Parathyroid adenoma (tissue), 2 donors: ENCODE data around the gene LIMS2.

Experiments
- H2AFZ ChIP-seq: fragments of 300-600 bp; sonication (generic); one replicate; pipeline ENCODE4 v1.7.0; 2017; ENCODE audit warnings: antibody characterized with exemption, mild to moderate bottlenecking
- H3K27ac ChIP-seq: fragments of 300-600 bp; sonication (generic); one replicate; pipeline ENCODE4 v1.7.0; 2017
- H3K27me3 ChIP-seq: fragments of 300-600 bp; sonication (generic); one replicate; pipeline ENCODE4 v1.7.0; 2017; ENCODE audit warnings: low read length; ENCODE audit not compliant: control insufficient read depth, insufficient read depth
- H3K36me3 ChIP-seq: fragments of 300-600 bp; sonication (generic); one replicate; pipeline ENCODE4 v1.7.0; 2017; ENCODE audit warnings: low read length; ENCODE audit not compliant: control insufficient read depth, insufficient read depth
- H3K4me1 ChIP-seq: fragments of 300-600 bp; sonication (generic); one replicate; pipeline ENCODE4 v1.7.0; 2017; ENCODE audit warnings: control low read depth
- H3K4me2 ChIP-seq: fragments of 300-600 bp; sonication (generic); one replicate; pipeline ENCODE4 v1.7.0; 2017; ENCODE audit warnings: low read length
- H3K4me3 ChIP-seq: fragments of 300-600 bp; sonication (generic); one replicate; pipeline ENCODE4 v1.7.0; 2017; ENCODE audit warnings: low read depth, low read length
- H3K79me2 ChIP-seq: fragments of 300-600 bp; sonication (generic); one replicate; pipeline ENCODE4 v1.7.0; 2017; ENCODE audit warnings: control low read depth
- H3K9ac ChIP-seq: fragments of 300-600 bp; sonication (generic); one replicate; pipeline ENCODE4 v1.7.0; 2017; ENCODE audit warnings: mild to moderate bottlenecking
- H3K9me3 ChIP-seq: fragments of 300-600 bp; sonication (generic); one replicate; pipeline ENCODE4 v1.7.0; 2017; ENCODE audit warnings: low read length; ENCODE audit not compliant: control insufficient read depth
- TF ChIP-seq, protein P1 (sequence below): fragments of 300-600 bp; sonication (generic); IDR thresholded peaks from one replicate; pipeline ENCODE4 v1.7.0; 2017; ENCODE audit warnings: antibody characterized with exemption, mild to moderate bottlenecking
- donor health status: primary hyperparathyroidism.

Gene LIMS2

DNA sequence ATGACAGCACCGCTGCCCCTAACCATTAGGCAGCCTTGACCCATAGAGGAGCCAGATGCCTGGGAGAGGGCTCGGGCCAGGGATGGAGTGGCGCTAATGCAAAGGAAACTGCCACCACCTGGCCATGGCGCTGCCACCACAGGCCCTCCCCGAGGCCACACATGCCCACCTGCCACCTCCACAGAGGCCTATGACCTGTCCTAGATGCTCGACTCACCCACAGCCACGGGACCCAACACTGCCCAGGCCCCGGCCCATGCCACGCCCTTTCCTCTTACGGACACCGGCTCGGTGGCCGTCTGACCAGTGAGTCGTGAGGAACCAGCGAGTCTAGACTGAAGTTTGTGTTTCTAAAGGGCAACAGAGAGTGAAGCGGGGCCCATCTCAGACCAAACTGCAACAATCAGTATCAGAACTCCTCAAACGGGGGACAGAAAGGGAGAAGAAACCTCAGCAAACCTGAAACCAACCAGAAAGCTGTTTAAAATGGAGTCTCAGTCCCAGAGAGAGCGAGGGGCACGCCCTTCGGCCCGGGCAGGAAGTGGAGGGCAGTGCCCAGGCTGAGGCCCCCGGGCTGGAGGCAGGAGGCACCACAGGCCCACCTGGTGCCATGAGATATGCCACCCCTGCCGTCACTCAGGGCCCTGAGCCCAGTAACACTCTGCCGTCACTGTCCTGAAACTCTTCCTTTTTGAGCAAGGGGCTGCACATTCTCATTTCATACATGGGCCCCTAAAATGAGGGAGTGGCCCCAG lies 28.7 kb downstream of the LIMS2 start:
- H2AFZ ChIP-seq = no peak overlapping the region
- H3K4me3 ChIP-seq = no peak overlapping the region
- no peak overlapping the region for H3K9ac ChIP-seq
- no peaks in the 10 kb centered on the region for H3K79me2 ChIP-seq
- no peaks in the 10 kb centered on the region for H3K27me3 ChIP-seq
- TF ChIP-seq, protein P1, sequence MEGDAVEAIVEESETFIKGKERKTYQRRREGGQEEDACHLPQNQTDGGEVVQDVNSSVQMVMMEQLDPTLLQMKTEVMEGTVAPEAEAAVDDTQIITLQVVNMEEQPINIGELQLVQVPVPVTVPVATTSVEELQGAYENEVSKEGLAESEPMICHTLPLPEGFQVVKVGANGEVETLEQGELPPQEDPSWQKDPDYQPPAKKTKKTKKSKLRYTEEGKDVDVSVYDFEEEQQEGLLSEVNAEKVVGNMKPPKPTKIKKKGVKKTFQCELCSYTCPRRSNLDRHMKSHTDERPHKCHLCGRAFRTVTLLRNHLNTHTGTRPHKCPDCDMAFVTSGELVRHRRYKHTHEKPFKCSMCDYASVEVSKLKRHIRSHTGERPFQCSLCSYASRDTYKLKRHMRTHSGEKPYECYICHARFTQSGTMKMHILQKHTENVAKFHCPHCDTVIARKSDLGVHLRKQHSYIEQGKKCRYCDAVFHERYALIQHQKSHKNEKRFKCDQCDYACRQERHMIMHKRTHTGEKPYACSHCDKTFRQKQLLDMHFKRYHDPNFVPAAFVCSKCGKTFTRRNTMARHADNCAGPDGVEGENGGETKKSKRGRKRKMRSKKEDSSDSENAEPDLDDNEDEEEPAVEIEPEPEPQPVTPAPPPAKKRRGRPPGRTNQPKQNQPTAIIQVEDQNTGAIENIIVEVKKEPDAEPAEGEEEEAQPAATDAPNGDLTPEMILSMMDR = no peak
- H3K4me1 ChIP-seq = no peaks in the 10 kb centered on the region
- H3K36me3 ChIP-seq = no peaks in the 10 kb centered on the region
- no peak overlapping the region for H3K27ac ChIP-seq
- no peaks in the 10 kb centered on the region for H3K9me3 ChIP-seq
- H3K4me2 ChIP-seq = no peak overlapping the region

DNA sequence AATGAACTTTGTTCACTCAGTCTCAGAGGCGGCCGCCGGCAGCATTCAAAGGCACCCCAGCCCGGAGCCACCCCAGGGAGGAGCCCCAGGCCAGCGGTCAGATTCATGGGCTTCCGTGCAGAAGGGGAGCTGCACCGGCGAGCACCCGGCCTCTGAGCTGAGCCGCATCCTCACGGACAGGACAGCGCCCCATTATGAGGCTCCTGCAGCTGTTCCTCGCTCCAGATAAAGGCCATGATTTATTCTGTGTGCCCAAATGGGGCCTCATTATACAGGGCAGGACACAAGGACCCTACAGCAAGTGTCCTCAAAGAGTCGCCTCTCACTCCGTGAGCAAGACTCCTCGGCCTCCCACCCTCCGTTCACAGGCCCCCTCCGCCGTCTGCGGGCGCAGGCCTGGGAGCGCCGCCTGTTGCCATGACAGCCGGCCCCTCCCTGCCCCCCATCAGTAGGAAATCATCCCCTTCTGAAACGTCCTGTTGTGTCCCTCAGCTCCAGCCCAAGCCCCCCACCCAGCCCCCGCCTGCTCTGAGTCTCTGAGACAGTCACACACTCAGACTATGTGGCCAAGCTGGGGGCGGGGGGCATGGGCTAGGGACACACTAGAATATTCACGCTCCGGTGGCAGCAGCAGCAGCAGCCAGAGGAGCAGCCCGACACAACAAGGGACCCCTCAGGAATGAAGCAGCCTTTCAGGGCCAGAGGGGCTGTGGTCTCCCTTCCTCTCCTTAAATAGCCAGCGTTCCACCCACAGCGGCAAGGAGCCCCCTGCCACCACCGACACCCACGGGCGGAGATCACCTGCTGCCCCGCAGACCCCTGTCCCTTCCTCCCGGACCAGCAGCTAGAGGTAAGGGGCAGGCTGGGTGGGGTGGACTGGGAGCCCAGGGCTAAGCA lies 29.7 kb downstream of the LIMS2 start, which contains the start of gene GPR17:
TSS of gene GPR17 (plus strand) at position 759 of the 897 bp plus-strand sequence. CDS start 4,583 bp downstream, outside the sequence.
- H3K4me3 ChIP-seq = no peak within 1 kb of the TSS
- no peaks in the 10 kb centered on the region for H3K36me3 ChIP-seq
- H3K9ac ChIP-seq = no peak within 1 kb of the TSS
- no peak within 1 kb of the TSS for H2AFZ ChIP-seq
- TF ChIP-seq, protein P1 = no peak
- no peaks in the 10 kb centered on the region for H3K79me2 ChIP-seq
- no peak within 1 kb of the TSS for H3K4me2 ChIP-seq
- H3K27ac ChIP-seq = no peak within 1 kb of the TSS
- no peaks in the 10 kb centered on the region for H3K27me3 ChIP-seq
- no peaks in the 10 kb centered on the region for H3K4me1 ChIP-seq
- H3K9me3 ChIP-seq = no peaks in the 10 kb centered on the region

DNA sequence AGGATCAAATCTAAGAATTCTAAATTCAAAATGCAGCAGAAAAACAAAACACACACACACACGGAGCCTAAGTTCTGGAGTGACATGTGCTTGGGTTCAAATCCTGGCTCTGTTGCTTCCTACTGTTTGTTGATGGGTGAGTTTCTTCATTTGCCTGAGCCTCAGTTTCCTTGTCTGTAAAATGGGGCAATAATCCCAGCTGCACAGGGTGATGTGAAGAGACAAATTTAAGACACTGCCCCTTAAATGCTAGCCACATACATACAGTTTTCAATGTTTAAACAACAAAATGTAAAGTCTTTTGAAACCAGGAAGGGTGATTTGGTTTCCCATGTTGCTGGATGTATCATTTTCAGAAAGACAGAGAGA lies 30.3 kb downstream of the LIMS2 start:
- H3K4me1 ChIP-seq = no peaks in the 10 kb centered on the region
- no peaks in the 10 kb centered on the region for H3K36me3 ChIP-seq
- no peaks in the 10 kb centered on the region for H3K79me2 ChIP-seq
- H2AFZ ChIP-seq = no peak overlapping the region
- H3K4me2 ChIP-seq = no peak overlapping the region
- no peak overlapping the region for H3K4me3 ChIP-seq
- no peaks in the 10 kb centered on the region for H3K27me3 ChIP-seq
- TF ChIP-seq, protein P1 = no peak
- H3K9me3 ChIP-seq = no peaks in the 10 kb centered on the region
- no peak overlapping the region for H3K9ac ChIP-seq
- H3K27ac ChIP-seq = no peak overlapping the region

DNA sequence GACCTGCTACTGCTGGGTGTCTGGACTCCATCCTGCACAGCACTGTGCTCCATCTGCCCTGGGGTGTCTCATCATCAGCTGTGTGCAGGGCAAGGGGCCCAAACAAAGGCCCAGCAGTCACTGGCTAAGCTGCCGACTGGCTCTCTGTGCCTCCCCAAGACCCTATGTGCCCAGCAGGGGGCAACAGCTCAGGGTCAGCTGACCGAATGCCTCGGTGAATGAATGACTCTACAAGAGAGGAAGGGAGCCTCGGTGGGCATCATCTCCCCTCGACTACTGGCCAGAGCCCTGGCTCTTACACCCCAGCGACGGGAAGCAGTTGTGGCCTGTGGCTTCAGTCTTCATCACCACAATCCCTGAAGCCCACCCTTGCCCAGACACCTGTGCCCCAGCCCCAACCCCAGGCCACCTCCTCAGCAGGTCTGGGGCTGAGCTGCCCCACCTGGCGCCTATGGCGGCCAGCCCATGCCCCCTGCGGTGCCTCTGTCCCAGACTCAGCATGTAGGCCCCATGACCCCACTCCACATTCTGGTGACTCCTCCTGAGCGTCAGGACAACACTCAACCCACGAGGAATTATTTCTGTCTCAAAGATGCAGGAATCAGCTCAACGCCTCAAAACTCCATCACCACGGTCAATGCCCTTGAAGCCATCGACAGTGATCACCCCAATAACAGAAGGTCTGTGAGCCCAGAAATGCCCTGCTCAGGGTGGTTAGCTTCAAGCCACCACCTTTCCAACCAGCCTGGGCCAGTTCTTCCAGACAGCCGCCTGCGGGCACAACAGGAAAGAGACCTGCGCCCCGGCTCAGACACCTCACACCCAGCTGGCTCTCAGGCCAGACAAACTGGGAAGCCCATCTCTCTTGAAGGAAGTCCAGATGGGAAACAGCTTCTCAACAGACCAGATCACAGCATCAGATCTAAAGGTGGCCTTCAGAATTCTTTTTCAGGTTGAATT lies 31.0 kb downstream of the LIMS2 start:
- Histone ChIP-seq H3K79me2 (no peaks in the 10 kb centered on the region), H2AFZ (no peak overlapping the region), H3K4me1 (no peaks in the 10 kb centered on the region), H3K9ac (no peak overlapping the region), H3K27me3 (no peaks in the 10 kb centered on the region), H3K36me3 (no peaks in the 10 kb centered on the region), H3K4me2 (no peak overlapping the region), H3K4me3 (no peak overlapping the region), H3K9me3 (no peaks in the 10 kb centered on the region), H3K27ac (no peak overlapping the region)
- TF ChIP-seq, protein P1 = no peak
